HL-60 (cell line): ENCODE measurements around the gene TACC2.

Experiments
- CTCF ChIP-seq: IDR thresholded peaks from one replicate; pipeline ENCODE4 v1.5.1; 2011; ENCODE audit warnings: low read length, control low read depth, inconsistent platforms; ENCODE audit not compliant: insufficient read depth
- GABPA ChIP-seq: IDR thresholded peaks from 2 replicates; pipeline ENCODE4 v1.6.1; 2012; ENCODE audit warnings: low read depth
- POLR2AphosphoS5 ChIP-seq: IDR thresholded peaks from 2 replicates; pipeline ENCODE4 v1.6.1; 2012; ENCODE audit warnings: low read depth
- REST ChIP-seq: IDR thresholded peaks from 2 replicates; pipeline ENCODE4 v1.6.1; 2012; ENCODE audit warnings: low read depth; ENCODE audit not compliant: insufficient replicate concordance

- TF ChIP-seq CTCF (no peak), POLR2AphosphoS5 (no peak), GABPA (no peak), REST (no peak)
Observed at GRCh38 chr10:122293156-122293960, 304.4 kb downstream of the TACC2 start.
